GM12875 (cell line): ENCODE data around the gene SRGAP3.

Experiments
- H3K4me3 ChIP-seq: one replicate; pipeline ENCODE4 v1.5.1; 2011; ENCODE audit warnings: low read depth, low read length, control low read depth
- CTCF ChIP-seq: IDR thresholded peaks from 2 replicates; pipeline ENCODE4 v1.5.1; 2011; ENCODE audit warnings: low read depth, mild to moderate bottlenecking, control low read depth, inconsistent platforms, low read length, moderate library complexity, borderline replicate concordance; ENCODE audit not compliant: insufficient read depth

The SRGAP3 gene

GRCh38 chr3:9139366-9139765 lies 110.1 kb downstream of the SRGAP3 start:
- TF ChIP-seq CTCF: no peak
- H3K4me3 ChIP-seq: no peak overlapping the region

GRCh38 chr3:9137676-9138075 lies 111.8 kb downstream of the SRGAP3 start:
- no peak overlapping the region for H3K4me3 ChIP-seq
- TF ChIP-seq CTCF: no peak

- no peak for TF ChIP-seq CTCF
- H3K4me3 ChIP-seq: no peak overlapping the region
These were observed 112.5 kb downstream of the SRGAP3 start for GRCh38 chr3:9136746-9137465.

GRCh38 chr3:9135930-9136525 lies 113.4 kb downstream of the SRGAP3 start:
- TF ChIP-seq CTCF: no peak
- H3K4me3 ChIP-seq: no peak overlapping the region

GRCh38 chr3:9135526-9135925 lies 113.9 kb downstream of the SRGAP3 start:
- no peak for TF ChIP-seq CTCF
- H3K4me3 ChIP-seq: no peak overlapping the region

- no peak overlapping the region for H3K4me3 ChIP-seq
- no peak for TF ChIP-seq CTCF
These were observed 115.8 kb downstream of the SRGAP3 start for GRCh38 chr3:9133656-9134055.
